ENCODE results near the gene PATJ.

- TF ChIP-seq CTCF (IDR thresholded peaks at IDR 0.05) (no peak), EZH2 (IDR thresholded peaks at IDR 0.05; ENCODE audit: borderline replicate concordance, insufficient read depth, low read depth, low read length, poor library complexity, severe bottlenecking) (no peak)
Measured at GRCh38 chr1:61962631-61963030, 220.4 kb downstream of the PATJ start.
